ENCODE measurements around the gene HDHD3. TPM values are rescaled to one million over a fixed set of nuclear protein-coding genes. Genes with fewer than 3 reads are reported as not detected.

Gene HDHD3
- total RNA-seq, 2 experiments from 2014 or later: 16.0 to 18.1 TPM

GRCh38 chr9:113375057-113376023, 1.4 kb downstream of the HDHD3 start:
- intact Hi-C loops (cut with micrococcal nuclease; ENCODE audit: unreplicated experiment): loop anchor here (2.0 kb wide), 1 partner anchor 35 kb away; the partner anchor contains the start of genes C9orf43 and POLE3
- no peaks in the 10 kb centered on the region for H4K20me1 ChIP-seq (ENCODE audit: insufficient read depth, low read length)
- TF ChIP-seq CTCF (conservative IDR thresholded peaks at IDR 0.05; ENCODE audit: low read length): no peak
- no peaks in the 10 kb centered on the region for H3K9me2 ChIP-seq (ENCODE audit: insufficient read depth, low read length)
- H2AFZ ChIP-seq (ENCODE audit: low read length): no peak overlapping the region
- peaks cover 14% of the 10 kb centered on the region for H3K4me1 ChIP-seq (ENCODE audit: insufficient read depth, low read length, poor library complexity, severe bottlenecking)
- no peak for DNase-seq (ENCODE audit: low spot score)
- TSS peak; percentile 86 for BruUV-seq (replicated peaks)
- no peaks in the 10 kb centered on the region for H3K79me2 ChIP-seq (ENCODE audit: insufficient read depth, low read depth, low read length)
- H3K36me3 ChIP-seq (ENCODE audit: insufficient read depth, low read length): peaks cover 24% of the 10 kb centered on the region; the same call in 1 of the 2 replicates
- peak overlapping the region; percentile 95 for H3K4me2 ChIP-seq (ENCODE audit: low read length)
- H3K27ac ChIP-seq (ENCODE audit: low read depth, low read length, poor library complexity, severe bottlenecking): no peak overlapping the region
- H3K9me3 ChIP-seq (ENCODE audit: low read length): no peaks in the 10 kb centered on the region
- POLR2A ChIA-PET: interaction anchor here (1.0 to 1.2 kb wide), 4 partner anchors 11 to 28 kb away, joined by 3 to 6 read pairs (median 3); no protein-coding TSS in a partner anchor
- CTCF ChIA-PET (ENCODE audit: unreplicated experiment): no interaction called here
- peak overlapping the region; percentile 76 for H3K4me3 ChIP-seq (ENCODE audit: low read depth, low read length, poor library complexity, severe bottlenecking)

GRCh38 chr9:113373676-113374392, 3.0 kb downstream of the HDHD3 start:
- Histone ChIP-seq H3K4me1 (ENCODE audit: insufficient read depth, low read length, poor library complexity, severe bottlenecking) (peaks cover 14% of the 10 kb centered on the region), H3K4me2 (ENCODE audit: low read length) (no peak overlapping the region), H3K9me3 (ENCODE audit: low read length) (no peaks in the 10 kb centered on the region), H3K4me3 (ENCODE audit: low read depth, low read length, poor library complexity, severe bottlenecking) (no peak overlapping the region), H2AFZ (ENCODE audit: low read length) (no peak overlapping the region), H3K27ac (ENCODE audit: low read depth, low read length, poor library complexity, severe bottlenecking) (no peak overlapping the region), H3K79me2 (ENCODE audit: insufficient read depth, low read depth, low read length) (no peaks in the 10 kb centered on the region), H3K36me3 (ENCODE audit: insufficient read depth, low read length) (peaks cover 24% of the 10 kb centered on the region; the same call in 1 of the 2 replicates), H4K20me1 (ENCODE audit: insufficient read depth, low read length) (no peaks in the 10 kb centered on the region), H3K9me2 (ENCODE audit: insufficient read depth, low read length) (no peaks in the 10 kb centered on the region)
- ChIA-PET CTCF (ENCODE audit: unreplicated experiment) (no interaction called here), POLR2A (interaction anchor here (1.1 to 1.4 kb wide), 2 partner anchors 9 to 29 kb away, joined by 3 to 4 read pairs; no protein-coding TSS in a partner anchor)
- intact Hi-C loops (cut with micrococcal nuclease; ENCODE audit: unreplicated experiment): no loop called here
- no peak for DNase-seq (ENCODE audit: low spot score)
- no TSS peak for BruUV-seq (replicated peaks)
- TF ChIP-seq EZH2phosphoT487 (IDR thresholded peaks at IDR 0.05; ENCODE audit: borderline replicate concordance, low read depth, low read length) (no peak), CTCF (conservative IDR thresholded peaks at IDR 0.05; ENCODE audit: low read length) (no peak)

All from OCI-LY7 (cell line).